HCEC 1CT (cell line): ENCODE measurements around the gene TMEM240.
A peak's percentile ranks its signal among the peaks of the same experiment; 100 is the strongest.
"Not testable (repeated sequence)": the region's sequence is repeated elsewhere in the genome, so short reads cannot be mapped to it uniquely, and the experiment has no call there.

ENCODE experiments used
- DNase-seq: peaks from one replicate; pipeline ENCODE4 v3.0.0-alpha.2; 2017

TMEM240 gene

GRCh38 chr1:1540090-1540817 is at the start of gene TMEM240:
TMEM240 (minus strand) TSS chr1:1540624; CDS start chr1:1540346, 278 bp downstream.
- peak; percentile 65 for DNase-seq

GRCh38 chr1:1583347-1584010 is 43.1 kb upstream of the TMEM240 start:
- DNase-seq = no peak

- no peak for DNase-seq
These were observed 42.3 kb upstream of the TMEM240 start for GRCh38 chr1:1582585-1583346.

GRCh38 chr1:1578371-1578940 is 38.0 kb upstream of the TMEM240 start:
- DNase-seq = no peak

GRCh38 chr1:1577367-1578011 is 37.1 kb upstream of the TMEM240 start:
- no peak for DNase-seq

GRCh38 chr1:1574721-1575537 is 34.5 kb upstream of the TMEM240 start, which contains the start of gene SSU72:
SSU72 (minus strand) TSS chr1:1574863; CDS start chr1:1574557, 306 bp downstream.
- DNase-seq = peak; percentile 90

GRCh38 chr1:1573843-1574720 is 33.7 kb upstream of the TMEM240 start:
- peak; percentile 64 for DNase-seq

- DNase-seq = no peak
These were observed 28.9 kb upstream of the TMEM240 start for GRCh38 chr1:1569341-1569740.

- DNase-seq = no peak
These were observed 27.5 kb upstream of the TMEM240 start for GRCh38 chr1:1567891-1568291.

GRCh38 chr1:1567152-1567875 is 26.9 kb upstream of the TMEM240 start:
- DNase-seq = no peak

GRCh38 chr1:1565340-1565739 is 24.9 kb upstream of the TMEM240 start:
- DNase-seq = no peak

- no peak for DNase-seq
These were observed 23.8 kb upstream of the TMEM240 start for GRCh38 chr1:1564268-1564667.

- no peak for DNase-seq
These were observed 23.3 kb upstream of the TMEM240 start for GRCh38 chr1:1563688-1564087.

- no peak for DNase-seq
These were observed 22.3 kb upstream of the TMEM240 start for GRCh38 chr1:1562556-1563195.

GRCh38 chr1:1561801-1562470 is 21.5 kb upstream of the TMEM240 start:
- no peak for DNase-seq

GRCh38 chr1:1560178-1560577 is 19.8 kb upstream of the TMEM240 start:
- no peak for DNase-seq

- DNase-seq = no peak
These were observed 18.6 kb upstream of the TMEM240 start for GRCh38 chr1:1559066-1559465.

- DNase-seq = no peak
These were observed 18.2 kb upstream of the TMEM240 start for GRCh38 chr1:1558591-1558990.

- DNase-seq = not testable (repeated sequence)
These were observed 17.3 kb upstream of the TMEM240 start for GRCh38 chr1:1557688-1558087.
